ENCODE measurements around the gene SMG6. TPM values are rescaled to one million over a fixed set of nuclear protein-coding genes. Genes with fewer than 3 reads are reported as not detected.

The SMG6 gene
- total and polyA plus RNA-seq, 2 of the 13 experiments (the other 11 are each of a cell fraction or from before 2014, with no cell fraction given) = 4.6 to 14.6 TPM

- TF ChIP-seq MAZ (IDR thresholded peaks at IDR 0.05; ENCODE audit: borderline replicate concordance, low read depth, low read length) = no peak
- 0 out of 2 replicates have a peak, but pooled peaks have one; percentile 26 for TF ChIP-seq MAZ (CRISPR knock-in tag; IDR thresholded peaks at IDR 0.05; ENCODE audit: low read depth)
- no peak for TF ChIP-seq ZNF180 (CRISPR knock-in tag; IDR thresholded peaks at IDR 0.05; ENCODE audit: borderline replicate concordance, low read depth)
- no peak for TF ChIP-seq POLR2A (IDR thresholded peaks at IDR 0.05; ENCODE audit: insufficient read depth in 1 of 2, low read depth in 2 of 2, low read length in 2 of 2)
- TF ChIP-seq SIN3B (IDR thresholded peaks at IDR 0.05; ENCODE audit: low read length) = no peak
- peak; percentile 67 for TF ChIP-seq MAX (IDR thresholded peaks at IDR 0.05)
- TF ChIP-seq POLR2AphosphoS2 (IDR thresholded peaks at IDR 0.05; ENCODE audit: low read depth, low read length) = no peak
- TF ChIP-seq MEIS2 (CRISPR knock-in tag; IDR thresholded peaks at IDR 0.05) = peak; percentile 68
- TF ChIP-seq ZNF335 (CRISPR knock-in tag; IDR thresholded peaks at IDR 0.05) = no peak
- TF ChIP-seq ZFP82 (CRISPR knock-in tag; IDR thresholded peaks at IDR 0.05; ENCODE audit: borderline replicate concordance) = no peak
- TF ChIP-seq U2AF1 (optimal IDR thresholded peaks at IDR 0.05; ENCODE audit: low read depth, low read length) = no peak
- no peak for TF ChIP-seq NCOR1 (IDR thresholded peaks at IDR 0.05; ENCODE audit: borderline replicate concordance, low read length)
- TF ChIP-seq HINFP (CRISPR knock-in tag; IDR thresholded peaks at IDR 0.05; ENCODE audit: low read depth) = no peak
- TF ChIP-seq ZNF713 (CRISPR knock-in tag; IDR thresholded peaks at IDR 0.05) = no peak
- peak; percentile 50; the same call in 1 of the 2 replicates for TF ChIP-seq ZNF768 (CRISPR knock-in tag; IDR thresholded peaks at IDR 0.05)
- TF ChIP-seq ZBTB4 (CRISPR knock-in tag; IDR thresholded peaks at IDR 0.05; ENCODE audit: borderline replicate concordance) = no peak
- TF ChIP-seq, protein P1, sequence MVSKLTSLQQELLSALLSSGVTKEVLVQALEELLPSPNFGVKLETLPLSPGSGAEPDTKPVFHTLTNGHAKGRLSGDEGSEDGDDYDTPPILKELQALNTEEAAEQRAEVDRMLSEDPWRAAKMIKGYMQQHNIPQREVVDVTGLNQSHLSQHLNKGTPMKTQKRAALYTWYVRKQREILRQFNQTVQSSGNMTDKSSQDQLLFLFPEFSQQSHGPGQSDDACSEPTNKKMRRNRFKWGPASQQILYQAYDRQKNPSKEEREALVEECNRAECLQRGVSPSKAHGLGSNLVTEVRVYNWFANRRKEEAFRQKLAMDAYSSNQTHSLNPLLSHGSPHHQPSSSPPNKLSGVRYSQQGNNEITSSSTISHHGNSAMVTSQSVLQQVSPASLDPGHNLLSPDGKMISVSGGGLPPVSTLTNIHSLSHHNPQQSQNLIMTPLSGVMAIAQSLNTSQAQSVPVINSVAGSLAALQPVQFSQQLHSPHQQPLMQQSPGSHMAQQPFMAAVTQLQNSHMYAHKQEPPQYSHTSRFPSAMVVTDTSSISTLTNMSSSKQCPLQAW (CRISPR knock-in tag; IDR thresholded peaks at IDR 0.05) = no peak
- no peak for TF ChIP-seq ZNF260 (CRISPR knock-in tag; IDR thresholded peaks at IDR 0.05; ENCODE audit: borderline replicate concordance, low read depth)
- no peak for TF ChIP-seq MBNL3 (CRISPR knock-in tag; conservative IDR thresholded peaks at IDR 0.05)
- no peak for TF ChIP-seq BCL6 (CRISPR knock-in tag; IDR thresholded peaks at IDR 0.05)
- TF ChIP-seq IKZF1 (IDR thresholded peaks at IDR 0.05) = no peak
These were observed 254.0 kb downstream of the SMG6 start (continued) for GRCh38 chr17:2049333-2050299.

Data from HepG2 (cell line).